Thyroid gland (tissue), 4 donors: Measurements from ENCODE around the gene PAQR3.

Experiments used
- POLR2A ChIP-seq, 2 donors: fragments of 450-650 bp; IDR thresholded peaks; one replicate each; pipeline ENCODE4 v1.6.1; 2017; ENCODE audit warnings: antibody characterized with exemption in 2 of 2, mild to moderate bottlenecking in 2 of 2, moderate library complexity in 1 of 2
- TF ChIP-seq, protein P1 (sequence below), 6 experiments: fragments of 200-600 bp in 3 of 6; fragments of 450-650 bp in 3 of 6; sonication (generic) in 3 of 6; IDR thresholded peaks; one replicate each; pipeline ENCODE4 v1.5.1; 2016 to 2019; ENCODE audit warnings: antibody characterized with exemption in 6 of 6, mild to moderate bottlenecking in 2 of 6, inconsistent platforms in 1 of 6, moderate library complexity in 1 of 6

DNA sequence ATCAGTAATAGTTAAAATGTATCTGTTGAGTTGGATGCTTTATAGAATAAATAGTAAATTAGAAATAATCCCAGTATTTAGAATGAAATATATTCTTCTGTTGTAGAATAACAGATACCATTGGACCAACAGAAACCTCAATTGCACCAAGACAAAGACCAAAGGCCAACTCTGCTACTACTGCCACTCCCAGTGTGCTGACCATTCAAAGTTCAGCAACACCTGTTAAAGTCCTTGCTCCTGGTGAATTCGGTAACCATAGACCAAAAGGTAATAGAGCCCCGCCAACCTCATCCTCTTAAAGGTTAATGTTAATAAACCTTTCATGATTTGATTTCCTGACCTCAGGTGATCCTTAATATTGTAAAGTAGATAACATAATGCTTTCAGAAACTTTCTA lies 73.8 kb downstream of the PAQR3 start:
- TF ChIP-seq, protein P1, sequence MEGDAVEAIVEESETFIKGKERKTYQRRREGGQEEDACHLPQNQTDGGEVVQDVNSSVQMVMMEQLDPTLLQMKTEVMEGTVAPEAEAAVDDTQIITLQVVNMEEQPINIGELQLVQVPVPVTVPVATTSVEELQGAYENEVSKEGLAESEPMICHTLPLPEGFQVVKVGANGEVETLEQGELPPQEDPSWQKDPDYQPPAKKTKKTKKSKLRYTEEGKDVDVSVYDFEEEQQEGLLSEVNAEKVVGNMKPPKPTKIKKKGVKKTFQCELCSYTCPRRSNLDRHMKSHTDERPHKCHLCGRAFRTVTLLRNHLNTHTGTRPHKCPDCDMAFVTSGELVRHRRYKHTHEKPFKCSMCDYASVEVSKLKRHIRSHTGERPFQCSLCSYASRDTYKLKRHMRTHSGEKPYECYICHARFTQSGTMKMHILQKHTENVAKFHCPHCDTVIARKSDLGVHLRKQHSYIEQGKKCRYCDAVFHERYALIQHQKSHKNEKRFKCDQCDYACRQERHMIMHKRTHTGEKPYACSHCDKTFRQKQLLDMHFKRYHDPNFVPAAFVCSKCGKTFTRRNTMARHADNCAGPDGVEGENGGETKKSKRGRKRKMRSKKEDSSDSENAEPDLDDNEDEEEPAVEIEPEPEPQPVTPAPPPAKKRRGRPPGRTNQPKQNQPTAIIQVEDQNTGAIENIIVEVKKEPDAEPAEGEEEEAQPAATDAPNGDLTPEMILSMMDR (IDR thresholded peaks at IDR 0.05), result no peak
- TF ChIP-seq POLR2A (IDR thresholded peaks at IDR 0.05), result no peak
